ENCODE results near the gene PAK5.

DNA sequence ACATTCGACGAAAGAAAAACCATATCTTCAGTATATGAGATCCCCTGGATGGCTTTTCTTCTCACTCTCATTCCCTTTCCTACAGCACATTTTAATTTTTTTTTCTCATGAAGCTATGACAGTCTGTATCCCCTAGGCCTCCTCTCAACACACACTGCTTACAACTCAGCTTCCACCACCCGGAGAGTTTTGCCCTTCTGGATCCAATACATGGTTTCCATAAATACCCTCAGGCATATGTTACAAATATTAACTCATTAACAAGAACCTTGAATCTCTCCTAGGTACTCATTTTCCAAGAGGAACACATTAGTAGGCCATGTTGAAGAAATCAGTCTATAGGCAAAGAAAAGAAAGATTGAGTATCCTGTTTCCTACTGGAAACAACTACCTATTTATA is 44.0 kb downstream of the PAK5 start:
- TF ChIP-seq RCOR1 (IDR thresholded peaks at IDR 0.05; ENCODE audit: low read depth, low read length) (no peak), CBX2 (IDR thresholded peaks at IDR 0.05; ENCODE audit: borderline replicate concordance, low read depth) (no peak), CHD2 (IDR thresholded peaks at IDR 0.05; ENCODE audit: low read length, partially characterized antibody) (no peak), TP53 (CRISPR knock-in tag; IDR thresholded peaks at IDR 0.05) (no peak), EHMT2 (IDR thresholded peaks at IDR 0.05; ENCODE audit: low read depth) (no peak)
- TF ChIP-seq, protein P1, sequence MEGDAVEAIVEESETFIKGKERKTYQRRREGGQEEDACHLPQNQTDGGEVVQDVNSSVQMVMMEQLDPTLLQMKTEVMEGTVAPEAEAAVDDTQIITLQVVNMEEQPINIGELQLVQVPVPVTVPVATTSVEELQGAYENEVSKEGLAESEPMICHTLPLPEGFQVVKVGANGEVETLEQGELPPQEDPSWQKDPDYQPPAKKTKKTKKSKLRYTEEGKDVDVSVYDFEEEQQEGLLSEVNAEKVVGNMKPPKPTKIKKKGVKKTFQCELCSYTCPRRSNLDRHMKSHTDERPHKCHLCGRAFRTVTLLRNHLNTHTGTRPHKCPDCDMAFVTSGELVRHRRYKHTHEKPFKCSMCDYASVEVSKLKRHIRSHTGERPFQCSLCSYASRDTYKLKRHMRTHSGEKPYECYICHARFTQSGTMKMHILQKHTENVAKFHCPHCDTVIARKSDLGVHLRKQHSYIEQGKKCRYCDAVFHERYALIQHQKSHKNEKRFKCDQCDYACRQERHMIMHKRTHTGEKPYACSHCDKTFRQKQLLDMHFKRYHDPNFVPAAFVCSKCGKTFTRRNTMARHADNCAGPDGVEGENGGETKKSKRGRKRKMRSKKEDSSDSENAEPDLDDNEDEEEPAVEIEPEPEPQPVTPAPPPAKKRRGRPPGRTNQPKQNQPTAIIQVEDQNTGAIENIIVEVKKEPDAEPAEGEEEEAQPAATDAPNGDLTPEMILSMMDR (IDR thresholded peaks at IDR 0.05) = no peak
- TF ChIP-seq, protein P2, sequence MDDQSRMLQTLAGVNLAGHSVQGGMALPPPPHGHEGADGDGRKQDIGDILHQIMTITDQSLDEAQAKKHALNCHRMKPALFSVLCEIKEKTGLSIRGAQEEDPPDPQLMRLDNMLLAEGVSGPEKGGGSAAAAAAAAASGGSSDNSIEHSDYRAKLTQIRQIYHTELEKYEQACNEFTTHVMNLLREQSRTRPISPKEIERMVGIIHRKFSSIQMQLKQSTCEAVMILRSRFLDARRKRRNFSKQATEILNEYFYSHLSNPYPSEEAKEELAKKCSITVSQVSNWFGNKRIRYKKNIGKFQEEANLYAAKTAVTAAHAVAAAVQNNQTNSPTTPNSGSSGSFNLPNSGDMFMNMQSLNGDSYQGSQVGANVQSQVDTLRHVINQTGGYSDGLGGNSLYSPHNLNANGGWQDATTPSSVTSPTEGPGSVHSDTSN (IDR thresholded peaks at IDR 0.05) = no peak
- TF ChIP-seq, protein P3, sequence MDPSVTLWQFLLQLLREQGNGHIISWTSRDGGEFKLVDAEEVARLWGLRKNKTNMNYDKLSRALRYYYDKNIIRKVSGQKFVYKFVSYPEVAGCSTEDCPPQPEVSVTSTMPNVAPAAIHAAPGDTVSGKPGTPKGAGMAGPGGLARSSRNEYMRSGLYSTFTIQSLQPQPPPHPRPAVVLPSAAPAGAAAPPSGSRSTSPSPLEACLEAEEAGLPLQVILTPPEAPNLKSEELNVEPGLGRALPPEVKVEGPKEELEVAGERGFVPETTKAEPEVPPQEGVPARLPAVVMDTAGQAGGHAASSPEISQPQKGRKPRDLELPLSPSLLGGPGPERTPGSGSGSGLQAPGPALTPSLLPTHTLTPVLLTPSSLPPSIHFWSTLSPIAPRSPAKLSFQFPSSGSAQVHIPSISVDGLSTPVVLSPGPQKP (IDR thresholded peaks at IDR 0.05; ENCODE audit: low read depth, low read length) = no peak
- TF ChIP-seq, protein P4, sequence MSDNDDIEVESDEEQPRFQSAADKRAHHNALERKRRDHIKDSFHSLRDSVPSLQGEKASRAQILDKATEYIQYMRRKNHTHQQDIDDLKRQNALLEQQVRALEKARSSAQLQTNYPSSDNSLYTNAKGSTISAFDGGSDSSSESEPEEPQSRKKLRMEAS (IDR thresholded peaks at IDR 0.05) = no peak
